Measurements from ENCODE around the gene UBE2S. TPM values are rescaled to one million over a fixed set of nuclear protein-coding genes. Genes with fewer than 3 reads are reported as not detected.

The UBE2S gene
- total RNA-seq, 1 experiment from 2014 or later, result 587 TPM

GRCh38 chr19:55383279-55384130 is 24.1 kb downstream of the UBE2S start:
- peaks cover 22% of the 10 kb centered on the region for H3K36me3 ChIP-seq (ENCODE audit: insufficient read depth, low read length, poor library complexity, severe bottlenecking)
- ChIA-PET POLR2A (ENCODE audit: low non-redundant PET) (interaction anchor here (0.5 kb wide), 1 partner anchor 76 kb away, joined by 3 read pairs; no protein-coding TSS in a partner anchor), CTCF (interaction anchor here (1.0 kb wide), 1 partner anchor 120 kb away, joined by 3 read pairs; no protein-coding TSS in a partner anchor)
- peak overlapping the region; percentile 88 for H3K27ac ChIP-seq (ENCODE audit: low read depth, low read length, poor library complexity, severe bottlenecking)
- no peaks in the 10 kb centered on the region for H3K27me3 ChIP-seq (replicated peaks; ENCODE audit: insufficient read depth, low read depth, low read length, poor library complexity)
- H3K4me1 ChIP-seq (ENCODE audit: insufficient read depth, low read length, poor library complexity, severe bottlenecking), result peaks cover 19% of the 10 kb centered on the region
- no peaks in the 10 kb centered on the region for H3K9me3 ChIP-seq (ENCODE audit: low read depth, low read length, poor library complexity, severe bottlenecking)
- peak; percentile 73 for DNase-seq (ENCODE audit: low spot score)
- intact Hi-C loops (cut with micrococcal nuclease; ENCODE audit: unreplicated experiment), result loop anchor here (10.0 kb wide), 1 partner anchor 79 kb away; no protein-coding TSS in a partner anchor
- BruUV-seq (replicated peaks), result no TSS peak
- 0 out of 2 replicates have a peak, but pooled peaks have one; percentile 19 for TF ChIP-seq CTCF (conservative IDR thresholded peaks at IDR 0.05; ENCODE audit: low read depth, low read length)
- TF ChIP-seq EZH2 (IDR thresholded peaks at IDR 0.05; ENCODE audit: borderline replicate concordance, low read depth, low read length, poor library complexity, severe bottlenecking), result no peak
- H3K4me3 ChIP-seq (ENCODE audit: low read depth, low read length, poor library complexity, severe bottlenecking), result peak overlapping the region; percentile 98

GRCh38 chr19:55382522-55383054 is 25.0 kb downstream of the UBE2S start:
- ChIA-PET CTCF (no interaction called here), POLR2A (ENCODE audit: low non-redundant PET) (no interaction called here)
- Histone ChIP-seq H3K9me3 (ENCODE audit: low read depth, low read length, poor library complexity, severe bottlenecking) (no peaks in the 10 kb centered on the region), H3K27me3 (replicated peaks; ENCODE audit: insufficient read depth, low read depth, low read length, poor library complexity) (no peaks in the 10 kb centered on the region), H3K27ac (ENCODE audit: low read depth, low read length, poor library complexity, severe bottlenecking) (no peak overlapping the region), H3K4me1 (ENCODE audit: insufficient read depth, low read length, poor library complexity, severe bottlenecking) (peaks cover 14% of the 10 kb centered on the region), H3K4me3 (ENCODE audit: low read depth, low read length, poor library complexity, severe bottlenecking) (no peak overlapping the region), H3K36me3 (ENCODE audit: insufficient read depth, low read length, poor library complexity, severe bottlenecking) (peaks cover 13% of the 10 kb centered on the region)
- TF ChIP-seq CTCF (conservative IDR thresholded peaks at IDR 0.05; ENCODE audit: low read depth, low read length), result no peak
- BruUV-seq (replicated peaks), result no TSS peak
- no peak for DNase-seq (ENCODE audit: low spot score)
- intact Hi-C loops (cut with micrococcal nuclease; ENCODE audit: unreplicated experiment), result loop anchor here (10.0 kb wide), 1 partner anchor 78 kb away; no protein-coding TSS in a partner anchor

GRCh38 chr19:55382013-55382412 is 25.6 kb downstream of the UBE2S start:
- CTCF ChIA-PET, result no interaction called here
- DNase-seq (ENCODE audit: low spot score), result no peak
- BruUV-seq (replicated peaks), result no TSS peak
- no peak overlapping the region for H3K27ac ChIP-seq (ENCODE audit: low read depth, low read length, poor library complexity, severe bottlenecking)
- intact Hi-C loops (cut with micrococcal nuclease; ENCODE audit: unreplicated experiment), result loop anchor here (10.0 kb wide), 1 partner anchor 77 kb away; no protein-coding TSS in a partner anchor
- no peaks in the 10 kb centered on the region for H3K9me3 ChIP-seq (ENCODE audit: low read depth, low read length, poor library complexity, severe bottlenecking)
- H3K27me3 ChIP-seq (replicated peaks; ENCODE audit: insufficient read depth, low read depth, low read length, poor library complexity), result no peaks in the 10 kb centered on the region
- POLR2A ChIA-PET (ENCODE audit: low non-redundant PET), result no interaction called here
- no peak overlapping the region for H3K4me3 ChIP-seq (ENCODE audit: low read depth, low read length, poor library complexity, severe bottlenecking)
- peaks cover 7% of the 10 kb centered on the region for H3K36me3 ChIP-seq (ENCODE audit: insufficient read depth, low read length, poor library complexity, severe bottlenecking)
- TF ChIP-seq EZH2 (IDR thresholded peaks at IDR 0.05; ENCODE audit: borderline replicate concordance, low read depth, low read length, poor library complexity, severe bottlenecking) (no peak), CTCF (conservative IDR thresholded peaks at IDR 0.05; ENCODE audit: low read depth, low read length) (no peak)
- peaks cover 10% of the 10 kb centered on the region for H3K4me1 ChIP-seq (ENCODE audit: insufficient read depth, low read length, poor library complexity, severe bottlenecking)

Measured in A673 (cell line).